ENCODE results near the gene PROC.
"Not testable (repeated sequence)": the region's sequence is repeated elsewhere in the genome, so short reads cannot be mapped to it uniquely, and the experiment has no call there.

Gene PROC

DNA sequence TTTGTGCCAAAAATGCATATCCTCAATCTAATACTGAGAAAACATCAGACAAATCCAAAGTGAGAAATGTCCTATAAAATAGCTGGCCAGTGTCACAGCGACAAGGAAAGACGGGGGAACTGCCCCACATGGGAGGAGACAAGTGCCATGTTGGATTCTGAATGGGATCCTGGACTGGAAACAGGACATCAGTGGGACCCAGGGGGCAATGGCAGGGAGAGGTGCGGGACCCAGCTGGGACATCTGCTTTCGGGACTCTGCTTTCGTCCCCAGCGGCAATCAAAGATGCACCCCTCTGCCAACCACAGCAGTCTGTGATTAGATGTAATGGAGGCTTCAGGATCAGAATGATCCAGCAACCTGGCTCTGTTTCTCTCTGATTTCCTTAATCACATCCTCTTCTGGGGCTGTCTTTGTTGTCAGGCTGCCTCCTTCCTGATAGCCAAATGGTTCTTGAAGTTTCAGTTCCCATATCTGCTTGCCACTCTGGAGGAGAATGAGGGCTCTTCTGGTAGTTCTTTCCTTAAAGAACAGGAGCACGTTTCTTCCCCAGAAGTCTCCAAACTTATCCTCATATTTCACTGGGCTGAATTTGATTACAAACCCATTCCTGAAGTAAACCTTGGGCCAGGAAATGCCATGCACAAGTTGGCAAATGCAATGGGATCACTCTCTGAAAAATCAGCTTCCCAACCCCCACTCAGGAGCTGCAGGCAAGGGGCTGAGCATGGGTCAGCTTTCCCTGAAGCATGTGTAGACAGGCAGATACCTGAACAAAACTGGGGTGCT is 13.6 kb upstream of the PROC start:
- Mint-ChIP-seq H3K27me3 (peaks cover 9% of the 10 kb centered on the region), H3K9me3 (no peaks in the 10 kb centered on the region), H3K27ac (no peak overlapping the region), H3K4me3 (no peak overlapping the region), H3K36me3 (ENCODE audit: low read depth) (no peaks in the 10 kb centered on the region), H3K4me1 (ENCODE audit: low read depth) (peaks cover 38% of the 10 kb centered on the region)

DNA sequence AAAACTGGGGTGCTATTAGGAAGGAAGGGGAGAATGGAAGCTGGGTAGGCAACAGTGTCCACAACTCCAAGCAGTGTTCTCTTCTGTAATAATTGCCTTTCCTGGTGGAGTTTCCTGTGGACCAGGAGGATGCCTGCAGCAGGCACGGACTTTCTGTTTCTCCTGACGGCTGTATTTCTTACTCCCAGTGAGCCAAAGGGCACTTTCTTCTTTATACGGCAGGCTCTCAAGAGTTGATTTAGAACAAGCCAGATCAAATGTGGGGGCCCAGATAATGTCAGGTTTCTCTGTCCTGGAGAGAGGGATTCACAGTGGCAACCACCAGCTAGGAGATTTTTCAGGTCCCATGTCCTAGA is 13.0 kb upstream of the PROC start:
- Mint-ChIP-seq H3K4me1 (ENCODE audit: low read depth) (peaks cover 43% of the 10 kb centered on the region), H3K4me3 (no peak overlapping the region), H3K9me3 (no peaks in the 10 kb centered on the region), H3K27ac (no peak overlapping the region), H3K36me3 (ENCODE audit: low read depth) (no peaks in the 10 kb centered on the region), H3K27me3 (peaks cover 9% of the 10 kb centered on the region)

DNA sequence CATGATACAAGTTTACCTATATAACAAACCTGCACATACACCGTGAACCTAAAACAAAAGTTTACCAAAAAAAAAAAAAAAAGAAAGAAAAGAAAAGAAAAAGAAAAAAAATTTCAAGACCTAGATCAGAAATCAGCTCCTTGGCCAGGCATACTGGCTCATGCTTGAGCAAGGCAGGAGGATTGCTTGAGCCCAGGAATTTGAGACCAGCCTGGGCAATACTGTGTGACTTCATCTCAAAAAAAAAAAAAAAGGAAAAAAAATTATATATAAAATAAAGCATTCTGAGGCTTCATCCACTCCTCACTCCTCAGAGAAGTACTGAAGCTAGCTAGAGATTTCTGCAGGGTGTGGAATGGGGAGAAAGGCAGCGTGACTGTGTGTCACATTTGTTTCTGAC is 11.8 kb upstream of the PROC start:
- peaks cover 49% of the 10 kb centered on the region for H3K4me1 Mint-ChIP-seq (ENCODE audit: low read depth)
- H3K27ac Mint-ChIP-seq, result no peak overlapping the region
- H3K4me3 Mint-ChIP-seq, result no peak overlapping the region
- peaks cover 9% of the 10 kb centered on the region for H3K27me3 Mint-ChIP-seq
- no peaks in the 10 kb centered on the region for H3K9me3 Mint-ChIP-seq
- H3K36me3 Mint-ChIP-seq (ENCODE audit: low read depth), result no peaks in the 10 kb centered on the region

DNA sequence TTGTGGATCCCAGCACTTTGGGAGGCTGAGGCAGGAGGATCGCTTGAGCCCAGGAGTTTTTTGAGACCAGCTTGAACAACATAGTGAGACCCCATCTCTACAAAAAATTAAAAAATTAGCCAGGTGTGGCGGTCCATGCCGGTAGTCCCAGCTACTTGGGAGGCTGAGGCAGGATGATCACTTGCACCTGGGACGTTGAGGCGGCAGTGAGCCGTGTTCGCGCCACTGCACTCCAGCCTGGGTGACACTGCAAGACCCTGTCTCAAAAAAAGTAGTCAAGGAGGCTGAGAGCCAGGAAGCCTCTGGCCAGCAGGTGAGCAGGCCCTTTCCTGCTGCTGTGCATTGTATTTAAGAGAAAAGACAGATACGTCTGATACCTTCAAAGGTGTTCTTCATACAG is 11.1 kb upstream of the PROC start:
- Mint-ChIP-seq H3K27me3 (peaks cover 12% of the 10 kb centered on the region), H3K4me1 (ENCODE audit: low read depth) (peaks cover 49% of the 10 kb centered on the region), H3K9me3 (no peaks in the 10 kb centered on the region), H3K36me3 (ENCODE audit: low read depth) (no peaks in the 10 kb centered on the region), H3K27ac (no peak overlapping the region), H3K4me3 (peak overlapping the region; percentile 42)

DNA sequence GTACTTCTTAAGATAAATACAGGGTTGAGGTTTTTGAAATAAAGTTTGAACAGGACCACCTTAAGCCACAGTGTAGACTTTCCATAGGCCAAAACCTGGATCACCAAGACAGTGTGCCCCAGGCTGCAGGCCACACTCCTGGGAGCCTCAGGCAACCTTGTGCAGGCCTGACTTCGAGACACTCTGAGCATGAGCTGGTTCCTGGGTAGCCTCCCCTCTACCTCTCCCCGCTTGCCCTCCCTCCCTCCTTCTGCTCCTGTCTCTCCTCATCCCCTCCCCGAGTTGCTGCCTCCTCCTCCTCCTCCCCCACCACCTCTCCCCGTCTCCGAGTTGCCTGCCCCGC is 10.6 kb upstream of the PROC start:
- Mint-ChIP-seq H3K9me3 (no peaks in the 10 kb centered on the region), H3K27me3 (peaks cover 12% of the 10 kb centered on the region), H3K36me3 (ENCODE audit: low read depth) (no peaks in the 10 kb centered on the region), H3K27ac (no peak overlapping the region), H3K4me3 (peak overlapping the region; percentile 42), H3K4me1 (ENCODE audit: low read depth) (peaks cover 48% of the 10 kb centered on the region)

DNA sequence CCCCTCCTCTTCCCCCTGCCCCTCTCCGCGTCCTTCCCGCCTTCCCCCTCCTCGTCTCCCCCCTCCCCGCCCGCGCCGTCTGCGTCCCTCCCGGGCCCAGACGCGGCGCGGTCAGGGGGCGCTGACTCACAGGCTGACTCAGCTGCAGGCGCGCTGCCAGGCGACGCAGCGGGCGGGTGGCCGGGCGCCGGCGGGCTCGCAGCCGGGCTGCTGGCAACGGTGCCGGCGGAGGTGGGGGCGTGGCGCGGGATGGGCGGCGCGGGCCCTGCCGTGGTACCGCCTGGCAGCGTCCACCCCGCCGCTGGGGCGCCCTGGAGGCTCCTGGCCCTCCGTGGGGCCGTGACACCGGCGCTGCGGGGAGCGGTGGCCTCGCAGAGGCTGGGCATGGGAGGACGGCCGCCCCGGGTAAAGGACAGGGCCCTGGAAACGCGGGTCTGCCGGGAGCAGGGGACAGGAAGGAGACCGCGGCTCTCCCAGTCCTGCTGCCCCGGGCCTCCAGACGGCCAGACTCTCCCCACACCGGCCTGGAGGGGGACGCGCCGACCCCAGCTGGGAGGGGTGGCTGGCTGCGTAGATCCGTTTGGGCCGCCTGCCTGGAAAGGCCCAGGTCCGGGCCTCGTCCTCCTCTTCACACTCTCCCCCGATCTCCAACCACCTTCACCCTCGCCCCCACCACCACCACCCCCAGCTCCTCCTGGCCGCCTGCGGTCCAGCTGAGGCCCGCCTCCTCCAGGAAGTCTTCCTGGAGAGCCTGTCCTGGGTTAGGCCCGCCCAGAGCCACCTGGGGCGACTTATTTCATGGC is 10.0 kb upstream of the PROC start:
- peaks cover 16% of the 10 kb centered on the region for H3K27me3 Mint-ChIP-seq
- peak overlapping the region; percentile 38 for H3K4me3 Mint-ChIP-seq
- peaks cover 46% of the 10 kb centered on the region for H3K4me1 Mint-ChIP-seq (ENCODE audit: low read depth)
- H3K9me3 Mint-ChIP-seq, result no peaks in the 10 kb centered on the region
- no peak overlapping the region for H3K27ac Mint-ChIP-seq
- H3K36me3 Mint-ChIP-seq (ENCODE audit: low read depth), result no peaks in the 10 kb centered on the region

DNA sequence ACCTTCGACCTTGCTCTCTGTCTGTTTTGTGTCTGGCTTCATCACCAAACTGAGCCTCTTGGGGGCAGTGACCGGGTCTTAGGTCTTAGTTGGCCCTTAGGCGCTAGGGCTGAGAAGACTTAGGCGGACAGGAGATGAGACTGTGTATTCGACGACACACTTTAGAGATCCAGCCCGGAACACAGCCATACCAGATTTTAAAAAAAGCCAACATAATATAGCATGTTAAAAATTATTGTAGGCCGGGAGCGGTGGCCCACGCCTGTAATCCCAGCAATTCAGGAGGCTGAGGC is 9.5 kb upstream of the PROC start:
- peak overlapping the region; percentile 38 for H3K4me3 Mint-ChIP-seq
- peaks cover 51% of the 10 kb centered on the region for H3K4me1 Mint-ChIP-seq (ENCODE audit: low read depth)
- no peak overlapping the region for H3K27ac Mint-ChIP-seq
- no peaks in the 10 kb centered on the region for H3K36me3 Mint-ChIP-seq (ENCODE audit: low read depth)
- peaks cover 14% of the 10 kb centered on the region for H3K27me3 Mint-ChIP-seq
- no peaks in the 10 kb centered on the region for H3K9me3 Mint-ChIP-seq

DNA sequence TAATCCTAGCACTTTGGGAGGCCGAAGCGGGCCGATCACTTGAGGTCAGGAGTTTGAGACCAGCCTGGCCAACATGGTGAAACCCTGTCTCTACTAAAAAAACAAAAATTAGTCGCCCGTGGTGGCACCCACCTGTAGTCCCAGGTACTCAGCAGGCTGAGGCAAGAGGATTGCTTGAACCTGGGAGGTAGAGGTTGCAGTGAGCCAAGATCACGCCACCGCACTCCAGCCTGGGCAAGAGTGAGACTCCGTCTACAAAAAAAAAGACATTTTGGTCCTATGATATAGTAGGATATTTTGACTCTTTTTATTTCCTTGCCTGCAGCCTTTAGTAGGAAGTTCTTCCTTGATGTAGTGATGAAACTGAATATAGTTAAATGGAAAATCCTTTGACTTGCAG is 8.5 kb upstream of the PROC start:
- H3K9me3 Mint-ChIP-seq; H3K27me3 Mint-ChIP-seq; H3K36me3 Mint-ChIP-seq (ENCODE audit: low read depth): not testable (repeated sequence)
- peaks cover 54% of the 10 kb centered on the region for H3K4me1 Mint-ChIP-seq (ENCODE audit: low read depth)
- H3K27ac Mint-ChIP-seq, result peak overlapping the region; percentile 90
- peak overlapping the region; percentile 33 for H3K4me3 Mint-ChIP-seq

DNA sequence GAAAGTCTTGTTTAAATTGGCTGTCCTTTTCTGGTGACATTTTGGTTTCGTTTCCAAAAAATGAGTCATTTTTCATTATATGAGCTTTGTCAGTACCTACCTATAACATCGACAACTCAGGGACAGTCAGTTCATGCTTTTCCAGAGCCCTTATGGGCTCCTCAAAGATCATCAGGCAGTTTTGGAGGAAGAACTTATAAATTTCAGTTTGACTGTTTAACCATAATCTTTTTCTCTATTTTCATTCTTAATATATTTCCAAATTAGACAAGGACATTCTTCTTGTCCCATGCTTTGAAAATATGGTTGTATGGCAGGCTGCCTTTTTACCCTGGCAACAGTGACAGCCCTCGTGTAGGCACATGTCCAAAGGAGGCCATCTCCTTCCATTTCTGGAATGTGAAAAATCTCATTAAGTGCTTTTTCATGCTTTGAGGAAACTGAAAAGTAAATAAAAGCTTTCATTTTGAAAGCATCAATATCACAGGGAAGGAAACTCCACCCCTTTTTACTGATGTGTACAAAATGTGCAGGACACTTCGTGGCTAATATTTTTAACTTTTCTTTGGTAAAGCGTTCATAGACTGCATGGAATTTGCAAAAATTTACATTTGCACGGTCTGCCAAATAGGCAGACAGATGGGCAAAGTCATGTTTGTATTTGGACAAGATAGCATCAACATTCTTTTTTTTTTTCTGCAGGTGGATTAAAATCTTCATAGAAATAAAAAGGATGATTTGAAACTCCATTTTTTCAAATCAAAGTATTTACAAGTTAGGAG is 7.2 kb upstream of the PROC start:
- Mint-ChIP-seq H3K9me3 (no peaks in the 10 kb centered on the region), H3K4me1 (ENCODE audit: low read depth) (peaks cover 59% of the 10 kb centered on the region), H3K4me3 (peak overlapping the region; percentile 51), H3K27me3 (peaks cover 10% of the 10 kb centered on the region), H3K27ac (peak overlapping the region; percentile 90), H3K36me3 (ENCODE audit: low read depth) (no peaks in the 10 kb centered on the region)

DNA sequence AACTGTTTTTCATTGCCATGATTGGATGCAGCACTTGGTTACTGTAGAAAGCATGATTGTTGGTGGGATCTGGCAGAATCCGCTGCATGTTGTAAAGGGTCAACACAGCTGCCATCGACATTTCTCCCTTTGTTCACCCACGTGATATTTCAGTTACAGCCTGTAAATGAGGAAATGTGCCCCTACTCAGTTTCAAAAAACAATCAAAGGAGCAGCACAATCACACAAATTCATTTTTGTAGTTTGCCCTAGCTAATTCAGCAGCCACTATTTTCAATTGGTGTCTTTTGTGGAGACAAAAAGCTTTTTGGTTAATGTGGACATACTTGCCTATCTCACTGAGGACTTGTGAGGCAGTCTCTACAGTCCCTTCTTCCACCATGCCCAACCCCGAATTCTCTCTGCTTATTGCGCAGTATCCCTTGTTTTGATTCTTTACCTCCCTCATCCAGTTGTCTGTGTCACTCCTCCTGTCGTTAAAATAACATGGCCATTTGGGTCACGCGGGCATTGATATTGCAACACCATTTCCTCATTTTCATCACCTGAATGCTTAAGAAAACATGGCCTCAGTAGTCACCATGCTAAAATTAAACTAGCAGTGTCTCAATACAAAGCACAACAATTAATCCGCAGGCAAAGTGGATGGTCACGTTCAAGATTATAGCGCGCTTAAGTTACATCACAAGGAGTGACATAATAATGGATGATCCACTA is 6.4 kb upstream of the PROC start:
- H3K36me3 Mint-ChIP-seq (ENCODE audit: low read depth), result no peaks in the 10 kb centered on the region
- H3K4me3 Mint-ChIP-seq, result peak overlapping the region; percentile 42
- H3K27ac Mint-ChIP-seq, result peak overlapping the region; percentile 36
- peaks cover 10% of the 10 kb centered on the region for H3K27me3 Mint-ChIP-seq
- no peaks in the 10 kb centered on the region for H3K9me3 Mint-ChIP-seq
- peaks cover 67% of the 10 kb centered on the region for H3K4me1 Mint-ChIP-seq (ENCODE audit: low read depth)

DNA sequence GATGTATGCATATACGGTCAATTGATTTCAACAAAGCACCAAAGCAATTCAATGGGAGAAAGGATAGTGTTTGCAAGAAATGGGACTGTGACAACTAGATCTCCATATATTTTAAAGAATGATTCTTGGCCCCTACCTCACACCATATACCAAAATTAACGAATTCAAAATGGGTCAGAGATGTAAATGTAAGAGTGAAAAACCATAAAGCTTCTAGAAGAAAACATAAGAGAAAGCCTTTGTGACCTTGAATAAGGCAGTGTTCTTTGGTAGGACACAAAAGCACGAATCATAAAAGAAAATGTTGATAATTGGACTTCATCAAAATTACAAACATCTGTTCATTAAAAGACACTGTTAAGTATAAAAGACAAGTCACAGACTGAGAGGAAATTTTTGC is 5.0 kb upstream of the PROC start:
- Mint-ChIP-seq H3K27ac (no peak overlapping the region), H3K9me3 (no peaks in the 10 kb centered on the region), H3K4me1 (ENCODE audit: low read depth) (peaks cover 68% of the 10 kb centered on the region), H3K27me3 (peaks cover 10% of the 10 kb centered on the region), H3K36me3 (ENCODE audit: low read depth) (no peaks in the 10 kb centered on the region), H3K4me3 (no peak overlapping the region)

DNA sequence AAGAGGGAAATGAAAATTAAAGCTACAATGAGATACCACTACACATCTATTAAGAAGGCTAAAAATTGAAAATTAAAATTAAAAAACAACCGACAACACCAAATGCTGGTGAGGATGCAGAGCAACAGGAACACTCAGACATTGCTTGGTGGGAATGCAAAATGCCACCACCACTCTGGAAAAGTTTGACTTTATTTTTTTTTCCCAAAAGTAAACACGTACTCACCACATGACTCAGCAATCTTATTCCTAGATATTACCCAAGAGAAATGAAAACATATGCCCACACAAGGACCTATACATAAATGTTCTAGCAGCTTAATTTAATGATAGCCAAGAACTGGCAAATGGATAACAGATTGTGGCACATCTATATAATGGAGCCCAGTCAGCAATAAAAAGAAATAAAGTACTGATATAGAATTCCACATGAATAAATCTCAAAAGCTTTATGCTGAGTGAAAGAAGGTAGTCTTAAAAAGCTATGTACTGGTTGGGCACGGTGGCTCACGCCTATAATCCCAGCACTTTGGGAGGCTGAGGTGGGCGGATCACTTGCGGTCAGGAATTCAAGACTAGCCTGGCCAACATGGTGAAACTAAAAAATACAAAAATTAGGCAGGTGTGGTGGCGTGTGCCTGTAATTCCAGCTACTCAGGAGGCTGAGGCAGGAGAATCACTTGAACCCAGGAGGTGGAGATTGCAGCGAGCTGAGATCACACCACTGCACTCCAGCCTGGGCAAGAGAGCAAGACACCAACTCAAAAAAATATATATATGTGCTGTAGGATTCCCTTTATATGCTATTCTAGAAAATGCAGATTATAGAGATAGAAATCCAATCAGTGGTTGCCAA is 4.2 kb upstream of the PROC start:
- Mint-ChIP-seq H3K27ac (no peak overlapping the region), H3K36me3 (ENCODE audit: low read depth) (no peaks in the 10 kb centered on the region), H3K4me3 (no peak overlapping the region), H3K4me1 (ENCODE audit: low read depth) (peaks cover 63% of the 10 kb centered on the region), H3K27me3 (peaks cover 10% of the 10 kb centered on the region), H3K9me3 (no peaks in the 10 kb centered on the region)

DNA sequence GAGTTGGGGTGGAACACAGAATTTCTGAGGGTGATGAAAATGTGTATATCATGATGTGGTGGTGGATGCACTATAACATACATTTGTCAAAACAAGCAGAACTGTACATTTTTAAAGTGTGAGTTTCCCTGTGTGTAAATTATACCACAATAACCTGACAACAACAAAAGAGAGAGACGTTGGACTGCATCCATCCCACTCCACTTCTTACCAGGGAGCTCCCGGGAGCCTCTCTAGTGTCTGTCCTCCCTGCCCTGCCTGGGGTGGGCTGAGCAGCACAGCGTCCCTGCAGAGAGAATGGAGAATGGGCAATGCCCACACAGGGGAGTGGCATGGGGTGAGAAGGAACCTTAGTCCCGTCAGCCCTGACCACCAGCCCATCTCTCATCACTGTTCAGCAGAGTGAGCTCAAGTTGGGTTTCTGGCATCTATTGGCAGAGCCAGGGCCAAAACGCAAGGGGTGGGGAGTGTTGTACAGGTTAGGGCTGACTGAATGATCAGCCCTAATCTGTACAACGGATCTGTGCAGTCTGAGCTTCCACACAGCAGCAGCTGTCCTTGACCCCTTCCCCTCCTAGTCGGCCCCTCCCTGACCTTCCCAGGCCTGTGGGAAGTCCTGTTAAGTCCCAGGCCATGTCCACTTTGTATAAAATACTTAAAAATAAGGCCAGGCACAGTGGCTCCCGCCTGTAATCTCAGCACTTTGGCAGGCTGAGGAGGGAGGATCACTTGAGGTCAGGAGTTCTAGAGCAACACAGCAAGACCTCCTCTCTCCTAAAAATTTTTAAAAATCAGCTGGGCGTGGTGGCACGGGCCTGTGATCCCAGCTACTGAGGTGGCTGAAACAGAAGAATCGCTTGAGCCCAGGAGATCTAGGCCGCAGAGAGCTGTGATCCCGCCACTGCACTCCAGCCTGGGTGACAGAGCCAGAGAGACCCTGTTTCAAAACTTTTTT is 3.3 kb upstream of the PROC start:
- peaks cover 60% of the 10 kb centered on the region for H3K4me1 Mint-ChIP-seq (ENCODE audit: low read depth)
- H3K27ac Mint-ChIP-seq, result no peak overlapping the region
- H3K4me3 Mint-ChIP-seq, result no peak overlapping the region
- peaks cover 10% of the 10 kb centered on the region for H3K27me3 Mint-ChIP-seq
- no peaks in the 10 kb centered on the region for H3K9me3 Mint-ChIP-seq
- H3K36me3 Mint-ChIP-seq (ENCODE audit: low read depth), result no peaks in the 10 kb centered on the region

All from stimulated activated naive CD8-positive, alpha-beta T cell treated with anti-CD3 and anti-CD28 coated beads, Interleukin-15, Interleukin-2, amounts not matched to agents 100 ng/mL and 50 ng/mL, for 24 hours (primary cell).